Natural killer cell (primary cell): Measurements from ENCODE around the gene ZNF652. TPM values are rescaled to one million over a fixed set of nuclear protein-coding genes. Genes with fewer than 3 reads are reported as not detected.

Experiments used
- ATAC-seq, 3 donors: fragments of 150-1000 bp in 2 of 3; fragments of 200-7000 bp in 1 of 3; cut with Tn5 transposase; 1 replicate in 1 of 3; 2 replicates in 2 of 3; pipeline ENCODE4 v1.10.0; 2021; ENCODE audit warnings: mild to moderate bottlenecking in 2 of 3, moderate library complexity in 2 of 3
- DNase-seq, 2 donors: peaks; one replicate each; pipeline versions ENCODE4 v3.0.0 to v3.0.0-alpha.2; 2013 to 2021; ENCODE audit warnings: mixed read lengths in 1 of 2
- H3K27ac ChIP-seq: one replicate; pipeline ENCODE4 v1.5.1; 2013; ENCODE audit warnings: mild to moderate bottlenecking, low read length
- H3K27me3 ChIP-seq: one replicate; pipeline ENCODE4 v1.6.1; 2013; ENCODE audit warnings: low read length; ENCODE audit not compliant: control insufficient read depth, insufficient read depth
- H3K36me3 ChIP-seq: one replicate; pipeline ENCODE4 v1.6.1; 2013; ENCODE audit warnings: low read length; ENCODE audit not compliant: control insufficient read depth, insufficient read depth
- H3K4me1 ChIP-seq: one replicate; pipeline ENCODE4 v1.6.1; 2013; ENCODE audit warnings: low read length; ENCODE audit not compliant: control insufficient read depth, insufficient read depth
- H3K4me3 ChIP-seq: one replicate; pipeline ENCODE4 v1.5.1; 2013; ENCODE audit warnings: low read length
- H3K9me3 ChIP-seq: one replicate; pipeline ENCODE4 v1.6.1; 2013; ENCODE audit warnings: low read length; ENCODE audit not compliant: control insufficient read depth, insufficient read depth
- H3K27ac Mint-ChIP-seq, 2 donors: one replicate each; pipeline ENCODE4 v1.8.0; 2022; ENCODE audit warnings: mild to moderate bottlenecking in 2 of 2, mixed read lengths in 2 of 2, moderate library complexity in 1 of 2
- H3K27me3 Mint-ChIP-seq, 2 donors: one replicate each; pipeline ENCODE4 v1.8.0; 2022; ENCODE audit warnings: low read depth in 2 of 2, mixed read lengths in 2 of 2
- H3K36me3 Mint-ChIP-seq: one replicate; pipeline ENCODE4 v1.8.0; 2022; ENCODE audit warnings: mixed read lengths
- H3K4me1 Mint-ChIP-seq, 2 donors: one replicate each; pipeline ENCODE4 v1.8.0; 2022; ENCODE audit warnings: mixed read lengths in 2 of 2
- H3K4me3 Mint-ChIP-seq: one replicate; pipeline ENCODE4 v1.8.0; 2022; ENCODE audit warnings: mild to moderate bottlenecking, moderate library complexity, mixed read lengths
- H3K9me3 Mint-ChIP-seq, 2 donors: one replicate each; pipeline ENCODE4 v1.8.0; 2022; ENCODE audit warnings: mixed read lengths in 2 of 2
- CTCF ChIP-seq: fragments of 200-600 bp; IDR thresholded peaks from one replicate; pipeline ENCODE4 v1.8.0; 2022; ENCODE audit warnings: antibody characterized with exemption
- WGBS: methylation state at CpG from one replicate; pipeline ENCODE4 v1.1.7; 2013; ENCODE audit warnings: missing lambda C conversion rate; ENCODE audit not compliant: insufficient coverage; 5-methylcytosine and 5-hydroxymethylcytosine counted together
- intact Hi-C: fragments of 100-400 bp; cut with micrococcal nuclease; formaldehyde crosslinking; loops from one replicate; pipeline ENCODE4 v1.14.2; 2022
- total RNA-seq, 4 donors: library from RNA; stranded (reverse); fragments of 120-200 nt in 1 of 4; gene quantifications; one replicate each; pipeline versions ENCODE4 v1.2.3 to v1.2.4, GENCODE V29; 2013 to 2022

The ZNF652 gene
- total RNA-seq, 3 donors from 2014 or later (not counting 1 experiment from before 2014, with no cell fraction given) = 53.8 to 79.1 (median 73.3) TPM

- H3K4me3 Mint-ChIP-seq = no peak overlapping the region
- no peaks in the 10 kb centered on the region for H3K27me3 ChIP-seq
- no peak overlapping the region for H3K4me3 ChIP-seq
- TF ChIP-seq CTCF = no peak
- 90% methylated on average over 3 of the region's 3 CpGs for WGBS
- intact Hi-C loops = no loop called here
- H3K9me3 ChIP-seq = no peaks in the 10 kb centered on the region
- DNase-seq = no peak
- H3K36me3 Mint-ChIP-seq = no peaks in the 10 kb centered on the region
- H3K4me1 ChIP-seq = peaks cover 15% of the 10 kb centered on the region
- peaks cover 27% of the 10 kb centered on the region for H3K36me3 ChIP-seq
- no peaks in the 10 kb centered on the region for H3K9me3 Mint-ChIP-seq
- H3K4me1 Mint-ChIP-seq = peaks cover 25% of the 10 kb centered on the region in 2 donors
- H3K27ac Mint-ChIP-seq = no peak overlapping the region
- no peaks in the 10 kb centered on the region for H3K27me3 Mint-ChIP-seq
- no peak overlapping the region for H3K27ac ChIP-seq
- ATAC-seq = no peak
Measured at GRCh38 chr17:49312722-49313121, 49.3 kb downstream of the ZNF652 start.

- H3K27ac Mint-ChIP-seq = no peak overlapping the region
Measured at GRCh38 chr17:49299996-49300395, 62.1 kb downstream of the ZNF652 start.

GRCh38 chr17:49298371-49298976 is 63.6 kb downstream of the ZNF652 start:
- no peaks in the 10 kb centered on the region for H3K9me3 ChIP-seq
- peaks cover 14% of the 10 kb centered on the region for H3K36me3 ChIP-seq
- 82% methylated on average over 13 of the region's 13 CpGs for WGBS
- intact Hi-C loops = no loop called here
- H3K27ac Mint-ChIP-seq = no peak overlapping the region
- no peak for TF ChIP-seq CTCF
- no peaks in the 10 kb centered on the region for H3K36me3 Mint-ChIP-seq
- no peaks in the 10 kb centered on the region for H3K27me3 ChIP-seq
- no peaks in the 10 kb centered on the region for H3K4me1 ChIP-seq
- no peaks in the 10 kb centered on the region for H3K4me1 Mint-ChIP-seq
- H3K27me3 Mint-ChIP-seq = no peaks in the 10 kb centered on the region
- no peak overlapping the region for H3K4me3 ChIP-seq
- ATAC-seq = no peak
- no peak overlapping the region for H3K27ac ChIP-seq
- H3K4me3 Mint-ChIP-seq = no peak overlapping the region
- H3K9me3 Mint-ChIP-seq = no peaks in the 10 kb centered on the region
- DNase-seq = no peak

More at GRCh38 chr17:49299996-49300395, 62.1 kb downstream of the ZNF652 start:
- Histone ChIP-seq H3K4me1 (no peaks in the 10 kb centered on the region), H3K27ac (no peak overlapping the region), H3K27me3 (no peaks in the 10 kb centered on the region), H3K36me3 (peaks cover 19% of the 10 kb centered on the region), H3K9me3 (no peaks in the 10 kb centered on the region), H3K4me3 (no peak overlapping the region)
- ATAC-seq (no peak), DNase-seq (no peak)
- intact Hi-C loops = no loop called here
- no peak for TF ChIP-seq CTCF
- 92% methylated on average over 2 of the region's 3 CpGs for WGBS
- H3K4me1 Mint-ChIP-seq = no peaks in the 10 kb centered on the region
- no peak overlapping the region for H3K4me3 Mint-ChIP-seq
- H3K9me3 Mint-ChIP-seq = no peaks in the 10 kb centered on the region
- H3K27me3 Mint-ChIP-seq = no peaks in the 10 kb centered on the region
- no peaks in the 10 kb centered on the region for H3K36me3 Mint-ChIP-seq

- no peak for ATAC-seq
- Mint-ChIP-seq H3K9me3 (no peaks in the 10 kb centered on the region), H3K4me1 (no peaks in the 10 kb centered on the region), H3K27me3 (no peaks in the 10 kb centered on the region), H3K4me3 (no peak overlapping the region), H3K36me3 (no peaks in the 10 kb centered on the region), H3K27ac (no peak overlapping the region)
- no peaks in the 10 kb centered on the region for H3K9me3 ChIP-seq
- WGBS = 86% methylated on average over 3 of the region's 3 CpGs
- no peak for DNase-seq
- no peak overlapping the region for H3K4me3 ChIP-seq
- no peaks in the 10 kb centered on the region for H3K27me3 ChIP-seq
- H3K4me1 ChIP-seq = no peaks in the 10 kb centered on the region
- no peak for TF ChIP-seq CTCF
- intact Hi-C loops = no loop called here
- peaks cover 22% of the 10 kb centered on the region for H3K36me3 ChIP-seq
- H3K27ac ChIP-seq = no peak overlapping the region
Measured at GRCh38 chr17:49297141-49297540, 64.9 kb downstream of the ZNF652 start.
